Caco-2 (cell line): ENCODE data around the gene GLOD5. TPM values are rescaled to one million over a fixed set of nuclear protein-coding genes. Genes with fewer than 3 reads are reported as not detected.

Source experiments
- BruUV-seq: library from RNA; stranded (reverse); fragments of 400-500 nt; replicated peaks from 2 replicates; lab custom pipeline; 2021; lab: Mats Ljungman, UMichigan
- CTCF ChIA-PET: fragments of 300-600 bp; sonication (Branson Sonifier 250); formaldehyde crosslinking; loops from one replicate; lab custom pipeline; 2022; ENCODE audit warnings: antibody characterized with exemption; lab: Charles Lee
- POLR2A ChIA-PET: fragments of 300-600 bp; sonication (Branson Sonifier 250); formaldehyde crosslinking; loops from one replicate; lab custom pipeline; 2022; ENCODE audit warnings: antibody characterized with exemption; lab: Charles Lee
- DNase-seq, 2 experiments: peaks; one replicate each; pipeline versions ENCODE4 v3.0.0 to v3.0.0-alpha.2; 2020 to 2022
- H3K27me3 ChIP-seq: replicated peaks from 2 replicates; pipeline ENCODE4 v1.6.0; 2011; ENCODE audit warnings: low read length; ENCODE audit not compliant: control insufficient read depth, insufficient read depth
- H3K36me3 ChIP-seq: 2 replicates; pipeline ENCODE4 v1.5.1; 2011; ENCODE audit warnings: low read length; ENCODE audit not compliant: control insufficient read depth, insufficient read depth
- H3K4me1 ChIP-seq: fragments of 250-450 bp; sonication (Bioruptor Pico); 2 replicates; pipeline ENCODE4 v1.5.1; 2020; ENCODE audit warnings: mild to moderate bottlenecking
- H3K4me3 ChIP-seq: 2 replicates; pipeline ENCODE4 v1.5.1; 2011; ENCODE audit warnings: low read depth, mild to moderate bottlenecking, control low read depth, low read length
- H3K9me3 ChIP-seq: fragments of 250-450 bp; sonication (Bioruptor Pico); 2 replicates; pipeline ENCODE4 v1.5.1; 2020; ENCODE audit warnings: mild to moderate bottlenecking, moderate library complexity
- H3K27ac Mint-ChIP-seq: one replicate; pipeline ENCODE4 v1.8.0; 2022; ENCODE audit warnings: mixed read lengths; ENCODE audit not compliant: unreplicated experiment
- H3K27me3 Mint-ChIP-seq: one replicate; pipeline ENCODE4 v1.8.0; 2022; ENCODE audit warnings: mixed read lengths; ENCODE audit not compliant: insufficient read depth, unreplicated experiment
- H3K36me3 Mint-ChIP-seq: one replicate; pipeline ENCODE4 v1.8.0; 2022; ENCODE audit warnings: mild to moderate bottlenecking, mixed read lengths; ENCODE audit not compliant: insufficient read depth, unreplicated experiment
- H3K4me1 Mint-ChIP-seq: one replicate; pipeline ENCODE4 v1.8.0; 2022; ENCODE audit warnings: low read depth, mixed read lengths; ENCODE audit not compliant: unreplicated experiment
- H3K4me3 Mint-ChIP-seq: one replicate; pipeline ENCODE4 v1.8.0; 2022; ENCODE audit warnings: mild to moderate bottlenecking, moderate library complexity, mixed read lengths; ENCODE audit not compliant: unreplicated experiment
- H3K9me3 Mint-ChIP-seq: one replicate; pipeline ENCODE4 v1.8.0; 2022; ENCODE audit warnings: mixed read lengths; ENCODE audit not compliant: unreplicated experiment
- CTCF ChIP-seq, 2 experiments: fragments of 200-600 bp in 1 of 2; IDR thresholded peaks; 1 replicate in 1 of 2; 2 replicates in 1 of 2; pipeline versions ENCODE4 v1.5.1 to v1.8.0; 2011 to 2022; ENCODE audit warnings: antibody characterized with exemption in 1 of 2, control low read depth in 1 of 2, inconsistent platforms in 1 of 2, low read depth in 1 of 2, low read length in 1 of 2, mild to moderate bottlenecking in 1 of 2, moderate library complexity in 1 of 2; ENCODE audit not compliant: insufficient read depth in 1 of 2, severe bottlenecking in 1 of 2, unreplicated experiment in 1 of 2
- intact Hi-C: fragments of 100-400 bp; cut with micrococcal nuclease; formaldehyde crosslinking; loops from one replicate; pipeline ENCODE4 v1.10.0; 2022; ENCODE audit not compliant: unreplicated experiment
- total RNA-seq: library from RNA; stranded (reverse); gene quantifications from 2 replicates; pipeline ENCODE4 v1.2.3, GENCODE V29; 2022

GLOD5 gene
- total RNA-seq, 1 experiment from 2014 or later: not detected

DNA sequence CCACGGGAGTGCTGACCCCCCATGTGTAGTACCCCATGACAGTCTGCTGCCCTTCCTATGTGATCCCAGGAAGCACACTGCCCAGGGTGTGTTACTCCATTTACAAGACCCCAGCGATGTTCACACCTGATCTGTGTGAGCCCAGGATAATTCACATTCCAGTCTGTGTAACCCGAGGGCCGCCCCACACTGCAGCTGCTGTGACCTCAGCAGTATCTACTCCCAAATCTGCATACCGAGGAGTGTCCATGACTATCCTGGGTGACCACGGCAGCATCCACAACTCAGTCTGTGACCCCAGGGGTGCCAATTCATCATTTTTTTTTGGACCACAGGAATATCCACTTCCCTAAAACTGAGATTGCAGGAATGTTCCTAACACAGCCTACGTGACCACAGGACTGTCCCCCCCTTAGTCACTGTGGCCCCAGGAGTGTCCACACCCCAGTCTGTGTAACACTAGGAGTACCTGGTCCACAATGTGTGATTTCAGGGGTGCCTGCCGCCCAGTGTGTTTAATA lies 7.8 kb upstream of the GLOD5 start:
- Mint-ChIP-seq H3K4me3 (no peak overlapping the region), H3K27ac (peak overlapping the region; percentile 43), H3K27me3 (no peaks in the 10 kb centered on the region), H3K9me3 (no peaks in the 10 kb centered on the region), H3K4me1 (peaks cover 14% of the 10 kb centered on the region), H3K36me3 (no peaks in the 10 kb centered on the region)
- POLR2A ChIA-PET: no interaction called here
- peak; percentile 23 to 53 for DNase-seq
- H3K9me3 ChIP-seq: no peaks in the 10 kb centered on the region
- H3K4me3 ChIP-seq: no peak overlapping the region
- no TSS peak for BruUV-seq
- H3K27me3 ChIP-seq: no peaks in the 10 kb centered on the region
- intact Hi-C loops: loop anchor here (2.0 kb wide), 1 partner anchor 17 kb away; no protein-coding TSS in a partner anchor
- H3K36me3 ChIP-seq: no peaks in the 10 kb centered on the region
- peaks cover 22% of the 10 kb centered on the region for H3K4me1 ChIP-seq
- TF ChIP-seq CTCF (IDR thresholded peaks at IDR 0.05; ENCODE audit: insufficient read depth in 1 of 2, low read depth in 1 of 2, low read length in 1 of 2, severe bottlenecking in 1 of 2, unreplicated experiment in 1 of 2): no peak
- CTCF ChIA-PET: no interaction called here

GRCh38 chrX:48754238-48754637 lies 7.3 kb upstream of the GLOD5 start:
- H3K4me1 Mint-ChIP-seq: peaks cover 14% of the 10 kb centered on the region
- BruUV-seq: no TSS peak
- H3K27ac Mint-ChIP-seq: peak overlapping the region; percentile 43
- H3K27me3 Mint-ChIP-seq: no peaks in the 10 kb centered on the region
- H3K4me1 ChIP-seq: peaks cover 22% of the 10 kb centered on the region
- TF ChIP-seq CTCF (IDR thresholded peaks at IDR 0.05; ENCODE audit: insufficient read depth in 1 of 2, low read depth in 1 of 2, low read length in 1 of 2, severe bottlenecking in 1 of 2, unreplicated experiment in 1 of 2): no peak
- H3K4me3 Mint-ChIP-seq: no peak overlapping the region
- no peaks in the 10 kb centered on the region for H3K36me3 ChIP-seq
- intact Hi-C loops: loop anchor here (2.0 kb wide), 1 partner anchor 17 kb away; no protein-coding TSS in a partner anchor
- no peak overlapping the region for H3K4me3 ChIP-seq
- H3K36me3 Mint-ChIP-seq: no peaks in the 10 kb centered on the region
- H3K9me3 Mint-ChIP-seq: no peaks in the 10 kb centered on the region
- H3K27me3 ChIP-seq: no peaks in the 10 kb centered on the region
- POLR2A ChIA-PET: no interaction called here
- CTCF ChIA-PET: no interaction called here
- H3K9me3 ChIP-seq: no peaks in the 10 kb centered on the region
- DNase-seq: peak; percentile 71 to 86

GRCh38 chrX:48769230-48769629 lies 7.7 kb downstream of the GLOD5 start:
- TF ChIP-seq CTCF (IDR thresholded peaks at IDR 0.05; ENCODE audit: insufficient read depth in 1 of 2, low read depth in 1 of 2, low read length in 1 of 2, severe bottlenecking in 1 of 2, unreplicated experiment in 1 of 2): no peak
- no peaks in the 10 kb centered on the region for H3K36me3 ChIP-seq
- no peaks in the 10 kb centered on the region for H3K9me3 Mint-ChIP-seq
- CTCF ChIA-PET: no interaction called here
- POLR2A ChIA-PET: no interaction called here
- no peaks in the 10 kb centered on the region for H3K27me3 Mint-ChIP-seq
- H3K27me3 ChIP-seq: no peaks in the 10 kb centered on the region
- intact Hi-C loops: no loop called here
- no peak overlapping the region for H3K27ac Mint-ChIP-seq
- no peaks in the 10 kb centered on the region for H3K36me3 Mint-ChIP-seq
- no peaks in the 10 kb centered on the region for H3K9me3 ChIP-seq
- no peak overlapping the region for H3K4me3 Mint-ChIP-seq
- no peak for DNase-seq
- no peaks in the 10 kb centered on the region for H3K4me1 ChIP-seq
- H3K4me3 ChIP-seq: no peak overlapping the region
- H3K4me1 Mint-ChIP-seq: no peaks in the 10 kb centered on the region
- no TSS peak for BruUV-seq
